WI38 (cell line): ENCODE measurements around the gene DLGAP1.

ENCODE experiments used
- H3K4me3 ChIP-seq: 2 replicates; pipeline ENCODE4 v1.5.1; 2011; ENCODE audit warnings: low read depth, mild to moderate bottlenecking, control low read depth, low read length
- TF ChIP-seq, protein P1 (sequence below): IDR thresholded peaks from 2 replicates; pipeline ENCODE4 v1.5.1; 2012; ENCODE audit warnings: low read depth, mild to moderate bottlenecking, control low read depth, low read length

The DLGAP1 gene

DNA sequence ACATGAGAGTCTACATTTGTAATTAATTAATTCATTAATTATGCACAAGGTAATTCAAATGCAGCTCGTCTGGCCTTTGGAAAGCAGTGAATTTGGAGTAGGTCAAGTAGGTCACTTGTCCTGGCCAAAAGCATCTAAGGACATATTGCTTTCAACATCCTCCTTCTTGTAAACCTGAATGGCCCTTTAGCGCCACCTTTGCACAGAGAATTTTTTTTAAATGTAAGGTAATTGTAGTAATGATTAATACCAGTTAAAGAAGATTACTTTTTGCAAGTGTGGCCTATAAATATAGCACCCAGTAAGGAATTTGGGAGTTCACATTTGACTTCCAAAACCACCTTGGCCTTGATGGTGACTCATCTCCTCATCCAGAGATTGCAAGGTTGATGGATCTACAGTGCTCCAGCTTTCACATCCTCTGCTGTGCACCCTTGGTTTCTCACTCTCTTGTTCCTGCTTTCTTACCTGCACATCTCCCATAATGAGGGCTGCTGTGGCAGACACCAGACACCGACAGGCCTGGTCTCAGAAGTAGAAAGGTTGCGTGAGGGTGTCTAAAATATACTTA is 523.5 kb downstream of the DLGAP1 start:
- H3K4me3 ChIP-seq, result no peak overlapping the region
- TF ChIP-seq, protein P1, sequence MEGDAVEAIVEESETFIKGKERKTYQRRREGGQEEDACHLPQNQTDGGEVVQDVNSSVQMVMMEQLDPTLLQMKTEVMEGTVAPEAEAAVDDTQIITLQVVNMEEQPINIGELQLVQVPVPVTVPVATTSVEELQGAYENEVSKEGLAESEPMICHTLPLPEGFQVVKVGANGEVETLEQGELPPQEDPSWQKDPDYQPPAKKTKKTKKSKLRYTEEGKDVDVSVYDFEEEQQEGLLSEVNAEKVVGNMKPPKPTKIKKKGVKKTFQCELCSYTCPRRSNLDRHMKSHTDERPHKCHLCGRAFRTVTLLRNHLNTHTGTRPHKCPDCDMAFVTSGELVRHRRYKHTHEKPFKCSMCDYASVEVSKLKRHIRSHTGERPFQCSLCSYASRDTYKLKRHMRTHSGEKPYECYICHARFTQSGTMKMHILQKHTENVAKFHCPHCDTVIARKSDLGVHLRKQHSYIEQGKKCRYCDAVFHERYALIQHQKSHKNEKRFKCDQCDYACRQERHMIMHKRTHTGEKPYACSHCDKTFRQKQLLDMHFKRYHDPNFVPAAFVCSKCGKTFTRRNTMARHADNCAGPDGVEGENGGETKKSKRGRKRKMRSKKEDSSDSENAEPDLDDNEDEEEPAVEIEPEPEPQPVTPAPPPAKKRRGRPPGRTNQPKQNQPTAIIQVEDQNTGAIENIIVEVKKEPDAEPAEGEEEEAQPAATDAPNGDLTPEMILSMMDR, result no peak

DNA sequence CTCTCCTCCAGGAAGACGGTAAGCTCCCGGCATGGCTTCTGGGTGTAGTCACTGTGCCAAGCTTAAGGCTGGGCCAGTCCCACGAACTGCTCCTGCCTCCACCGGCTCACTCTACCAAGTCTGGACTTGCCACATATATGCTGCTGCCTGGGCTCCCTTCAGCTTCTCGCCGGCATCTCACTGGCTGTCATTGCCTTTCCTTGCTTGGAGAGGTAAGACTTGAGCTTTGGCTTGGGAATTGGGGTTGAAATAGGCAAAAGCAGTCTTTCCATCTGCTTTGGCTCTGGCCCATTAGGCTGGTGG is 524.1 kb downstream of the DLGAP1 start:
- TF ChIP-seq, protein P1, result no peak
- no peak overlapping the region for H3K4me3 ChIP-seq

DNA sequence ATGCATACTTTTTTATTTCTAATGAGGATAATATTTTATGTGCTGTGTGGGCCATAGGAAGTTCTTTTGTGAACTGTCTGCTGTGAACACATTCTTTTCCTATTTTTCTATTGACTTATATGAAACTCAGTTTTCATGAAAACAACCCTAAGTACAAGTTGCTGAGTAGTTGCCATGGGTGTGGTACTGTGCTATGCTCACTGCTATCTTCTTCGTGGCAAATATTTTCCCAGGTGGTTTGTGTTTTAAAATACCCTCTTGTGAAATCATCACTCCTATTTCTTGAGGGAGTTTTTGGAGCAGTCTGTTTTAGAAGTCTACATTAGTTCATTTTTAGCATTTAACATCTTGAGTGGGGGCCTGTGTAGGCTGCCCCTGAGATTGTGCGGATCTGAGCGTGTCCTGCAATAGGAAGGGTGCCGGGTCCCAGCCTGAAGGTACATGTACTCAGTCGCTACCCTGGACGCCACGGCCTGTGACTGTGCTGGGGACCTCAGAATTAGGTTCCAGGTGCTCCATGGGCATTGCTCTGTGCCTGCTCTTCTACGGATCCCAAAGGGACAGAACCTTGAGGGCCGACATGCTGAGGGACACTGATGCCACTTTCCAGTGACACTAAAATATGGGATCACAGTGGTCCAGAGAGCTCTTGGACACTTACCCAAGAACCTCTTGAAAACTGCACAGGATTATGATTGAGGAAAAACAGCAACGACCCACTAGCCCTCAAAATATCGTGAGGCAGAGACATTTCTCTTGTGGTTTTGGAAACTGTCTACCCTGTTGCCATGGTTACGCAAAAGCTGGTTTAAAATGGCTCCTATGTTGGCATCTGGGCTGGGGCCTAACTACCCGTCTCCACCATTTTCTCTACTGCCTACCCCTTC is 524.7 kb downstream of the DLGAP1 start:
- TF ChIP-seq, protein P1, result no peak
- H3K4me3 ChIP-seq, result no peak overlapping the region

DNA sequence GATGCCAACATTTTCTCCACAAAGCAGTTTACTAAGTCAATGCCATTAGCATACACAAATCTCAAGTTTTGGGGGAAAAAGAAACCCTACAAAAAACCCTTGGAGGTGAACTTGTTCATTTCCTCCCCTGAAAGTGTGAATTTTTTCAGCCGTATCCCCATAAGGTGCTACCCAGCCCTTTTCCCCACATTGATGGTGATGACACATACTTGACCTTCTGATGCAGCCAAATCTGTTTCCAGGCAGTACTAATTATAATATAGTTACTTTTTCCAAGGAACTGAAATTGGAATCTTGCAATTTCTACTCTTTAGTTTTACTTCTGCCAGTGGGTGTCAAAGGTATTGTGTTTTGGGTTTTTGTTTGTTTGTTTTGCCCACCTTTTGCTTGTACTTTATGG is 530.7 kb downstream of the DLGAP1 start:
- TF ChIP-seq, protein P1, result no peak
- no peak overlapping the region for H3K4me3 ChIP-seq

DNA sequence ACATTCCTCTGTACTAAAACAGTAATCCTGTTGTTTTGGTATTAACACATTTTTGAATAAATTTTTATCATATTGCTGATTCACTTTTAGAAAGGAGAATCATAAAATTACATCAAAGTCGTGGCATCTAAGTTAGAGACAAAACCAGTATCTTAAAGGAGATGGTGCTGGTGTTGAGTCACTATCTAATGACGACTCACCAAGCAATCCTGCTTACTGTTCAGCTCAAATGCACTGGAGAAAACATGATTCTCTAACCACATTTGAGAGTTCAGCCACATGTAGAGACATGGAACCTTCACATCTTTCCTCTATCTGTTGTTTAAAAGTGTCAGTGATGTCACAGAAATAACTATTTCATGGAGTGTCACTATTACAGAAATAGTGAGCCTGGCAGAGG is 531.4 kb downstream of the DLGAP1 start:
- H3K4me3 ChIP-seq, result no peak overlapping the region
- TF ChIP-seq, protein P1, result no peak

DNA sequence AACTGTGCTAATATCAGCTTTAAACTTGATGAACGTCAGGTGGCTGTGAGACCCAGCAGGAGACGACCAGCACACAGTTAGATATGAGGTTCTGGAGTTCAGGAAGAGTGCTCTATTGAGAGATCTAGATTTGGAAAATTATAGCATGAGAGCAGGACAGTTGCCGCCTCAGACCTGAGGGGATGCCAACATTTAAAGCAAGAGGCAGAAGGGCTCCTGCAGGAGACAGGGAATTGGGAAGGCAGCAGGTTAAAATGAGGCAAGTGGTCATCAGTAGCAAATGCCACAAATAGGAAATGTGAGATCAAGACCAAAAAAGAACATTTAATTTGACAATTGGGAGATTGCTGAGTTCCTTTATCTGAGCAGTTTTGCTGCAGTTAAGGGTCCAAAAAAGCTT is 533.3 kb downstream of the DLGAP1 start:
- no peak overlapping the region for H3K4me3 ChIP-seq
- TF ChIP-seq, protein P1, result no peak

DNA sequence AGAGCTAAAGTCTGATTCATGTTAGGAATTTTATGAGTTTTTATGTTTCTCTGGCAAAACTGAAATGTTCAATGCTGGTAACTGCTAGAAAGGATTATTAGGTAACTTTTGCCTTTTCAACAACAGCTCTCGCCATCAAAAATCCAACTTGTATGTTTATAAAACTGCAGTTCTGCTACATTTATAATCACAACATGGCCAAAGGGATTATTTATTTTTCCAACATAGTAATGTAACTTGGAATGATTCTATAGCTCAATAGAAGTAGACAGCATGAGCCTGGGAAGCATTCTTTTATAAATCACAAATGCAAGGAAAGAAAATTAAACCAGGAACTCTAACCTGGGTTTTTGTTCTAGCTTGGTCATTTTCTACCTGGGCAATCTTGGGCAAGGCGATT is 534.3 kb downstream of the DLGAP1 start:
- TF ChIP-seq, protein P1, result no peak
- no peak overlapping the region for H3K4me3 ChIP-seq
